Measurements from ENCODE around the gene DPP6.
A peak's percentile ranks its signal among the peaks of the same experiment; 100 is the strongest.

The DPP6 gene

DNA sequence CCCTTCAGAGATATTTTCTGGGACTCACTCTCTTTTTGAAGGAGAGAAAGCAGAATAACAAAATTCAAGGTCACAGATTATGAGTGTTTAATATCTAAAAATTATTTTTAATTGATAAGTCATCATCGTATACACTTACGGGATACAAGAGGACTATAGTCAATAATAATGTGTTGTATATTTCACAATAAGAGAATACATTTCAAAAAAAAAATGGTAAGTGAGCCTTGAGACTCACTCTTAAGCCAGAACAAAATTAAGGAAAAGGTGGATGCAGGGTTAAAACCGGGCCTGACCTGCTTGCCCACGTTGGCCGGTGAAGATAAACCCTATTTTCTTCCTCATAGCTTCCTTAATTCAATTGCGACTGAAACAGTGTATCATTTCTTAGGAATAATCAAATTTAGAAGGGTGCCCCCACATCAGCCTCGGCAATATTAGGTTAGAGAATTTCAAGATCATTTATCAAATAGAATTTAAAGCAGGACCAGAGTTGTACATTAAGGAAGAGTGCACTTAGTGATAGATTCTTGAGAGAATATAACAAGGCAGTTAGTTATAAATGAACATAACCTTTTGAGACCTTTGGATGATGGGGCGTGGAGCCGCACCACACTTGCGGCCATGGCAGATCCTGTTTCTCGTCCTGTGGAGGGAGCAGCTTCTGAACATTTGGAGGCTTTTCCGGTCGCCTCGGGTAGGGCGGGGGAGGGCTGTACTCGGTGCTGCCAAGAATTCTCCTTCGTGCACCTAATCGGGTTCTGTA, 628.9 kb downstream of the DPP6 start:
- no peak for DNase-seq

GRCh38 chr7:154682003-154682402, 629.8 kb downstream of the DPP6 start:
- DNase-seq, result no peak

DNA sequence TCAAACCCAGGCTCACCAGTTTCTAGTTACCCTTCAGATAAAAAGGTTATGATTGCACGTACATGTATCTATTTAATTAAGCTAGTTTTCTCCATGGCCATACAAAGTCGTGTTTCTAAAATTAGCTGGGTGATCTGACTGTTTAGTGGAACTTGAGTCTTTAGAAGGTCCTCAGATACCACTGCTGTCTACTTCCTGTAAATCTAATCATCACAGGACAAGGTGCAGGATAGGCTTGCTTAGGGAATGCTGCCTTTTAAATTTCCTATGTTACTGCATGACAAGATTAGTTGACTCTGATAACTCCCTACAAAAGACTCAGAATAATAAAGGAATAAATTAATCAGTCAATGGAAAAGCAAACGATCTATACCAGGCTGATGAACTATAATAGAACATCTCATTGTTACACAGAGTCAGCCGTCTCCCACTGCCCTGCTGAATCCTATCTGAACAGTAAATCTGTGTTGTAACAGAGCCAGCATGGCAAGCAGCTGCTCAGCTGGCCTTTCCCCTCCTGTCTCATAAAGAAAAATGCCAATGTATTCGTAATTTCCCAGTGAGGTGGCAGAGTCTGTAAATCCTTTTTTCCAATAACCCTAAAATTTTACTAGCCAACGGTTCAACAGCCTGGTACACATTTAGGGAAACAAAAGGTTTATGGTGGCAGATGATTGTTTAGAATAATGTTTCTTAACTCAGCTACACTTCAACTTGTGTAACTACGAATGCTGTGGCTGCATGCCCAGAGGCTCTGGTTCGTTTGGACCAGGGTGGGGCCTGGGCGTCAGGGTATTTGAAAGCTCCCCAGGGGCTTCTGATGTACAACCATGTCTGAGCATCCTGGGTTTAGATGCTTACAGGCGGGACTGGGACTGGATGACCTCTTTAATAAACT, 632.7 kb downstream of the DPP6 start:
- no peak for DNase-seq

DNA sequence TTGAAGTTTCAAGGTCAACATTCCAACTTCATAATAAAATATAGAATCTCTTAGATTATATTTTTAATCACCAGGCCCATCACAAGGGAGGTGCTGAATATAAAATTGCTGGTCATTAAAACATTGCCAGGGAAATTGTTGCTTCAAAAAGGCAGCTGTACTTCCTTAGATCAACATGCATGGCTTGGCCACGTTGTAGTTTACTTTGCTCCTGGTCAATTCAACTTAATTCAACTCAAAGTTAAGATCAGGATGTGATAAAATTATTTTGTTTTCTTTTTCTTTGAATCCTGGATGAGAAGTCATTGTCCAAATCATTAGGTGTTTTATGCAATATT, 633.3 kb downstream of the DPP6 start:
- DNase-seq, result no peak

- DNase-seq, result no peak
Measured at GRCh38 chr7:154686305-154686704, 634.1 kb downstream of the DPP6 start.

- DNase-seq, result peak; percentile 12
Measured at GRCh38 chr7:154688952-154689351, 636.8 kb downstream of the DPP6 start.

DNA sequence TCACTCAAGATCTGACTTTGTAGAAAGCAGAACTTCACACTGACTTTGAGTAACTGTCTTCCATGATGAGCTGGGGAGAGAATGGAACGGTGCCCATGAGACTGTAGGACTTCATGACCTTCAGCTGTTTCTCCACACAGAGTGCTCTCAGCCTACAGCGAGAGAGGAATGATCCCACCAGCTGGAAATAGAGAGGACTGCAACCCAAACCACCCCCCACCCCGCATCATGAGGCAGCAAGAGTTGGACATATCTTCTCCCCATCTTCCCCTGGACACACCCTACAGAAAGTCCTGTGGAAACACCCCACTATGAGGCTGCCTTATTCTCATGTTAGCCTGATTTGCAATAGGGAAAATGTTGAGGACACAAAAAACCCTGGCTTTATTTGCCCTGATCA, 638.2 kb downstream of the DPP6 start:
- DNase-seq, result no peak

GRCh38 chr7:154693661-154694060, 641.5 kb downstream of the DPP6 start:
- no peak for DNase-seq

- no peak for DNase-seq
Measured at GRCh38 chr7:154695836-154696235, 643.6 kb downstream of the DPP6 start.

DNA sequence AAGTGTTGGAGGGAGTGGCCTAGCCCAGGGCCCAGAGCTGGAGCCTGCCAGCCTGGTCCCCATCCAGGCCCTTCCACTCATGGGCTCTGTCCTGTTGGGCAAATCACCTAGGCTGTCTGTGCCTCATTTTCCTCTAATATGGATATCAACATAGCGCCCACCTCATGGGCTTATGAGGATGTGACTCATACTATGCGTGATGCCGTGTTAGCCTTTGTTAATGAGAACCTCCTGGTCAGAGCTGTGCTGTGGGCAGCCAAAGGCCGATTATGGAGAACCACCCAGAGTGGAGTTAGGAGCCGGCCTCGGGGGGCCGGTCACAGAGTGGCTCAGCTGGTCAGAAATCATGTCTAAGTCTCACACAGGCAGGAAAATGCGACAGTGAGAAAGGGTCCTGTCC, 644.4 kb downstream of the DPP6 start:
- no peak for DNase-seq

DNA sequence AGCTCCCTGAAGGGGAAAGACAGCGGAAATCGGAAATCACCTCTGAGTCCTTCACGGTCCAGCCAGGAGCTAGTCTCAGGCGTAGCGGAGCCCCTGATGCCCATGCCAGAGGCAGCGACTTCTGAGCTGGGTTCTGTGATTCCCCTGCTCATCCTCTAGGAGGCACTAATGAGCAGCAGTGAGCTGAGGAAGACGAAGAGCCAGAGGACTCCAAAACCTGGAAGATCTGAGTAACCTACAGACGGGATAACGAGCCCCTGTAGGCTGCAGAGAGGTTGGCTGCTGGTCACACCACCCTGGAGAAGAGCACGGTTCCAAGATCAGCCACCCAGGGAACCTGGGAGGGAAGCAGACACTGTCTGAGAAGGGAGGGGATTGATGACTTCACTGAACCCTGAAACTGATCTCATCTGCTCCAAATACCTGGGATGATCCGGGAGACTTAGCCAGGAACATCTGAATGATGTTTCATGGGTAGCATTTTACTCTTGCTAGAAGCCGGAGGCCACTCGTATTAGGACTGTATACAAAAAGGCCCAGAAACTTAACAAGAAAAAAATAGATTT, 646.6 kb downstream of the DPP6 start:
- DNase-seq, result no peak

DNA sequence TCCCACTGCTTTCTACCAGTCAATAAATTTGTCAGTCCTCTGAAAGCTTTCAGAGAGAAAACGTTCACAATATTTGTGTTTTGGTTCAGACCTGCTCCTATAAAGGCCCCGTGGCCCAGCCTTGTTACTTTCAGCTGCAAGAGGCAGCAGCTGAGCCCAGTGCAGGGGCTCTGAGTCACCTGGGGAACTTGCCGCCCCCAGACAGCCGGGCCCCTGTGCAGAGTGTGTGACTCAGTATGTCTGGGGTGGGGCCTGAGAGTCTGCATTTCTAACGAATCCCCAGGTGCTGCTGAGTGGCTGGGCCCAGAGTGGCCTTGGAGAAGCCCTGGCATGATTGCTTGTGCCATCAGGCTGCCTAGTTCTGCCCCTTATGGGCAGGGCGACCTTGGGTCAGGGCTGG, 647.2 kb downstream of the DPP6 start:
- DNase-seq, result no peak

GRCh38 chr7:154709840-154710520, 657.8 kb downstream of the DPP6 start:
- DNase-seq, result no peak

DNA sequence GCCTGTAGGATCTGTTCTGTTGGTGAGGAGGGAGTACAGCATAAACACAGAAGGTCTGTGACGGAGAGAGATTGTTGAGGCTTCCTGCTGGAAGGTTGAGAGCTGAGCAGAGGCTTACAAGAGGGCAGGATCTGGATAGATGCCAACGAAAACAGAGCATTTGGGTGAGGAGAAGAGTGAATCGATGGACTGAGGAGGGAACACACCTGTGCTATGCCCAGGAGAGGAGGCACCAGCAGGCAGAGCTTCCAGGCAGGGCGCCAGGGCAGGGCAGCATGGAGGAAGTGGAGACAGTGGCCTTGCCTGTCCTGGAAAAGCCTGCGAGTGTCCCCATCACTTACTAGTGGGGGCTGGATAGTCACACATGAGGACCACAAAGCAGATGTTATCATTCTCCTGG, 667.8 kb downstream of the DPP6 start:
- DNase-seq, result no peak

DNA sequence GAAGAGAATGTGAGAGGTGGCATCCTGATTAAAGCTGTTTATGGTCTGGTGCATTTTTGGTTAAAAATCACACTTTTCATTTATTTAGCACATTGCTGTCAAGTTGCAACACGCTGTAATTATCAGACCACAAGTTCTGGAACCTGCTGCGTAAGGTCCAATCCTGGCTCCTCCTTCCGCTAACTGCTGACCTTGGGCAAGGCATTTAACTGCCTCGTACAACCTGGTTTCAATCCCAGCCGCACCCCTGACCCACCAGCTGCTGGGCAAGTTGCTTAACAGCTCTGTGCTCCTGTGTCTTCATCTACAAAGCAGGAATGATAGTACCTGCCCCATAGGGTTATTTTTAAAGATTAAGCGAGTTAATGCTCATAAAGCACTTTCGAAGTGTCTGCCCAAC, 668.9 kb downstream of the DPP6 start:
- DNase-seq, result no peak

- DNase-seq, result no peak
Measured at GRCh38 chr7:154726368-154726767, 674.2 kb downstream of the DPP6 start.

GRCh38 chr7:154729056-154729455, 676.9 kb downstream of the DPP6 start:
- DNase-seq, result no peak

DNA sequence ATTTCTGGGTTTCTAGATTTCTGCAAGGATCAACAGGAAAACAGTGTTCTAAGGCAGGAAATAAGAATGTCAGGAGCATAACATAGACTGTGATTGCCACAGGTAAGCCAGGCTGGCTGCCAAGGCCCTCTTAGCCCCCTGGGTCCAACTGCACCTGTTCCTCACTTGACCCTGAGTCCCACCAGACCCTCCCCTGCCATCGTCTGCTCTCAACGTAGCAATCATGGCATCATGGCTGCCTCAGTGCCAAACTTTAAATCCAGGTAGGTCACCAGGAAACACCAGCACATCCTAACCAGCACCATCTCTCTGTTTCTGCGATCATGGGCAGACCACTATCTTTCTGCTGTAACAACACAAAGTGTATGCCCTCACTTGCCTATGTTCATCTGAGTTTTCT, 683.6 kb downstream of the DPP6 start:
- DNase-seq, result no peak

GRCh38 chr7:154736389-154736788, 684.2 kb downstream of the DPP6 start:
- no peak for DNase-seq

- DNase-seq, result no peak
Measured at GRCh38 chr7:154738216-154738615, 686.0 kb downstream of the DPP6 start.

DNA sequence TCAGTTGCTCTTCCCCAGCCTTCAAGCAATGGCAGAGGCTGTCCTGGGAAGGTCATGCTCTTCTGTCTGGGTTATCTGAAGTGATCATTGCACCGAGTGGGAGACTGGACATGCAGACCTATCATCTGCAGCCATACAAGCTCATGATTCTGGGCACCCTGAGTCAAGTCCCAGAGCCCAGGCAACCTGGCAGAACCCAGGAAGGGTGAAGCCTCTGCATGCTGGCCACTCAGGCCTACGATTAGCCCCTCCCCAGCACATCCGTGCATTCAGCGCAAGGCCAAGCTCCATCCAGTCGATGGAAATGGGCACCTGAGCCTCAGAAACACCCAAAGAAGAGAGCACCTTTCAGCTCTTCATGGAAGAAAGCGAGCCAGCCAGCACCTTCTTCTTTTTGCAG, 688.9 kb downstream of the DPP6 start:
- DNase-seq, result no peak

- no peak for DNase-seq
Measured at GRCh38 chr7:154743206-154743605, 691.0 kb downstream of the DPP6 start.

GRCh38 chr7:154744256-154744860, 692.2 kb downstream of the DPP6 start:
- DNase-seq, result peak; percentile 72
